Left lung (tissue), 10 donors: ENCODE measurements around the gene HHAT. TPM values are rescaled to one million over a fixed set of nuclear protein-coding genes. Genes with fewer than 3 reads are reported as not detected.

Experiments
- ATAC-seq: fragments of 200-7000 bp; cut with Tn5 transposase; one replicate; pipeline ENCODE4 v1.9.1; 2020; ENCODE audit warnings: moderate library complexity
- DNase-seq, 4 donors: peaks; one replicate each; pipeline ENCODE4 v3.0.0-alpha.2; 2013 to 2020
- H3K27ac ChIP-seq, 2 donors: fragments of 200-600 bp; sonication (generic) in 1 of 2; one replicate each; pipeline versions ENCODE4 v1.5.0 to v1.8.0; 2020 to 2021
- H3K27me3 ChIP-seq, 2 donors: fragments of 200-600 bp; sonication (generic) in 1 of 2; one replicate each; pipeline versions ENCODE4 v1.5.0 to v1.8.0; 2020 to 2021
- H3K36me3 ChIP-seq, 2 donors: fragments of 200-600 bp; sonication (generic) in 1 of 2; one replicate each; pipeline versions ENCODE4 v1.5.0 to v1.8.0; 2020 to 2021
- H3K4me1 ChIP-seq, 2 donors: fragments of 200-600 bp; one replicate each; pipeline ENCODE4 v1.8.0; 2021
- H3K4me3 ChIP-seq, 2 donors: fragments of 200-600 bp; sonication (generic) in 1 of 2; one replicate each; pipeline versions ENCODE4 v1.5.0 to v1.8.0; 2020 to 2021; ENCODE audit warnings: mild to moderate bottlenecking in 1 of 2
- H3K9me3 ChIP-seq, 2 donors: fragments of 200-600 bp; sonication (generic) in 1 of 2; one replicate each; pipeline versions ENCODE4 v1.5.0 to v1.8.0; 2020 to 2021
- CTCF ChIP-seq, 2 donors: fragments of 200-600 bp; sonication (generic) in 1 of 2; IDR thresholded peaks; one replicate each; pipeline versions ENCODE4 v1.5.0 to v1.8.0; 2021; ENCODE audit warnings: antibody characterized with exemption in 2 of 2
- intact Hi-C, 2 donors: fragments of 100-400 bp; cut with DNase I; formaldehyde crosslinking; loops; one replicate each; pipeline versions ENCODE4 v1.11.2 to v1.14.2; 2022
- polyA plus RNA-seq, 6 donors: library from polyadenylated mRNA; unstranded; fragments of 120-200 nt; gene quantifications; one replicate each; pipeline ENCODE4 v1.2.1, GENCODE V29; 2013; ENCODE audit not compliant: insufficient read length in 6 of 6
- total RNA-seq, 2 donors: library from RNA; stranded (reverse); fragmentation: NEBNext Ultra II Directional; extraction: Animal tissue kit (Norgen Biotek cat#: 25700); gene quantifications; one replicate each; pipeline ENCODE4 v1.2.1, GENCODE V29; 2021
- donor health status: DM: no; HTN: yes; CAD: no.
- donor health status: DM: no; HTN: no; CAD: no.

HHAT gene
- total and polyA plus RNA-seq, 8 donors, result 3.4 to 12.3 (median 10.8) TPM

- intact Hi-C loops, result no loop called here
- H3K9me3 ChIP-seq, result no peaks in the 10 kb centered on the region
- no peak for TF ChIP-seq CTCF (IDR thresholded peaks at IDR 0.05)
- no peaks in the 10 kb centered on the region for H3K27me3 ChIP-seq
- H3K27ac ChIP-seq, result no peak overlapping the region
- ATAC-seq, result no peak
- H3K36me3 ChIP-seq, result no peaks in the 10 kb centered on the region
- H3K4me1 ChIP-seq, result peaks cover 4 to 17% of the 10 kb centered on the region in 2 donors
- H3K4me3 ChIP-seq, result no peak overlapping the region
- DNase-seq, result no peak
These were observed 3.5 kb downstream of the HHAT start for GRCh38 chr1:210332233-210332632.

GRCh38 chr1:210332719-210333398 lies 4.2 kb downstream of the HHAT start:
- no peak for ATAC-seq
- no peaks in the 10 kb centered on the region for H3K9me3 ChIP-seq
- no peaks in the 10 kb centered on the region for H3K36me3 ChIP-seq
- no peak overlapping the region for H3K27ac ChIP-seq
- intact Hi-C loops, result no loop called here
- H3K4me1 ChIP-seq, result peaks cover 4 to 17% of the 10 kb centered on the region in 2 donors
- H3K4me3 ChIP-seq, result no peak overlapping the region
- no peak for TF ChIP-seq CTCF (IDR thresholded peaks at IDR 0.05)
- DNase-seq, result no peak
- H3K27me3 ChIP-seq, result no peaks in the 10 kb centered on the region

- H3K9me3 ChIP-seq, result no peaks in the 10 kb centered on the region
- no peaks in the 10 kb centered on the region for H3K36me3 ChIP-seq
- H3K4me3 ChIP-seq, result no peak overlapping the region
- intact Hi-C loops, result no loop called here
- H3K27ac ChIP-seq, result no peak overlapping the region
- ATAC-seq (no peak), DNase-seq (no peak)
- no peaks in the 10 kb centered on the region for H3K27me3 ChIP-seq
- H3K4me1 ChIP-seq, result peaks cover 0 to 1% of the 10 kb centered on the region in 2 donors
- TF ChIP-seq CTCF (IDR thresholded peaks at IDR 0.05), result no peak
These were observed 6.3 kb downstream of the HHAT start for GRCh38 chr1:210335001-210335400.

- Histone ChIP-seq H3K9me3 (no peaks in the 10 kb centered on the region), H3K27ac (no peak overlapping the region), H3K27me3 (no peaks in the 10 kb centered on the region), H3K36me3 (no peaks in the 10 kb centered on the region), H3K4me1 (no peaks in the 10 kb centered on the region), H3K4me3 (no peak overlapping the region)
- no peak for DNase-seq
- TF ChIP-seq CTCF (IDR thresholded peaks at IDR 0.05), result no peak
- intact Hi-C loops, result no loop called here
- no peak for ATAC-seq
These were observed 7.7 kb downstream of the HHAT start for GRCh38 chr1:210336362-210336761.

- Histone ChIP-seq H3K27ac (no peak overlapping the region), H3K9me3 (no peaks in the 10 kb centered on the region), H3K27me3 (no peaks in the 10 kb centered on the region), H3K4me3 (no peak overlapping the region), H3K36me3 (no peaks in the 10 kb centered on the region), H3K4me1 (peaks cover 0 to 4% of the 10 kb centered on the region in 2 donors)
- TF ChIP-seq CTCF (IDR thresholded peaks at IDR 0.05), result no peak
- DNase-seq (no peak), ATAC-seq (no peak)
- intact Hi-C loops, result no loop called here
These were observed 10.8 kb downstream of the HHAT start for GRCh38 chr1:210339500-210339899.
